HEK293 (cell line): ENCODE data around the gene KLHL29.
"Not testable (repeated sequence)": the region's sequence is repeated elsewhere in the genome, so short reads cannot be mapped to it uniquely, and the experiment has no call there.

ENCODE experiments used
- CTCF ChIA-PET: fragments of 350-600 bp; formaldehyde crosslinking; extraction: SDS; loops from one replicate; lab custom pipeline; 2021; ENCODE audit warnings: antibody characterized with exemption; lab: Yijun Ruan, JAX
- POLR2A ChIA-PET: fragments of 300-600 bp; formaldehyde crosslinking; extraction: SDS; loops from one replicate; lab custom pipeline; 2020; ENCODE audit warnings: antibody characterized with exemption, inconsistent platforms; lab: Yijun Ruan, JAX
- H3K27ac ChIP-seq: fragments of 200-500 bp; sonication (Bioruptor generic); 2 replicates; pipeline ENCODE4 v1.5.1; 2014; ENCODE audit warnings: low read depth, low read length, control low read depth, inconsistent platforms; ENCODE audit errors: extremely low read depth
- H3K36me3 ChIP-seq, 2 experiments: fragments of 200-500 bp in 1 of 2; sonication (Bioruptor generic) in 1 of 2; 1 replicate in 1 of 2; 2 replicates in 1 of 2; pipeline ENCODE4 v1.5.1; 2014 to 2017; ENCODE audit warnings: inconsistent platforms in 2 of 2, low read length in 2 of 2; ENCODE audit not compliant: control insufficient read depth in 2 of 2, insufficient read depth in 1 of 2
- H3K4me1 ChIP-seq: fragments of 200-500 bp; sonication (Bioruptor generic); 2 replicates; pipeline ENCODE4 v1.5.1; 2014; ENCODE audit warnings: mild to moderate bottlenecking, low read length, inconsistent platforms; ENCODE audit not compliant: control insufficient read depth, insufficient read depth
- H3K4me3 ChIP-seq: 2 replicates; pipeline ENCODE4 v1.5.1; 2011; ENCODE audit warnings: low read depth, mild to moderate bottlenecking, control low read depth, low read length, moderate library complexity
- H3K9me3 ChIP-seq: fragments of 200-500 bp; sonication (Bioruptor generic); 2 replicates; pipeline ENCODE4 v1.5.1; 2014; ENCODE audit warnings: low read depth, low read length, inconsistent platforms; ENCODE audit not compliant: control insufficient read depth, insufficient read depth
- EGR2 ChIP-seq: fragments of 450-650 bp; formaldehyde crosslinking; IDR thresholded peaks from 2 replicates; pipeline ENCODE4 v1.5.1; 2016; ENCODE audit warnings: low read depth, missing biosample characterization, missing genetic modification characterization
- FEZF1 ChIP-seq: fragments of 450-650 bp; formaldehyde crosslinking; IDR thresholded peaks from 2 replicates; pipeline ENCODE4 v1.5.1; 2016; ENCODE audit warnings: missing biosample characterization, missing genetic modification characterization
- GFI1B ChIP-seq: fragments of 450-650 bp; formaldehyde crosslinking; IDR thresholded peaks from 2 replicates; pipeline ENCODE4 v1.5.1; 2016; ENCODE audit warnings: missing biosample characterization, missing genetic modification characterization
- HOXD13 ChIP-seq: sonication (generic); formaldehyde crosslinking; IDR thresholded peaks from 2 replicates; pipeline ENCODE4 v1.8.0; 2022; ENCODE audit warnings: missing genetic modification reagents, borderline replicate concordance
- SETDB1 ChIP-seq: IDR thresholded peaks from one replicate; pipeline ENCODE4 v1.6.1; 2017; ENCODE audit warnings: mild to moderate bottlenecking, low read length, moderate library complexity, mixed read lengths; ENCODE audit not compliant: insufficient read length
- ZNF169 ChIP-seq: fragments of 450-650 bp; formaldehyde crosslinking; IDR thresholded peaks from 2 replicates; pipeline ENCODE4 v1.5.1; 2016; ENCODE audit warnings: missing biosample characterization, missing genetic modification characterization
- ZNF341 ChIP-seq: fragments of 450-650 bp; formaldehyde crosslinking; IDR thresholded peaks from 2 replicates; pipeline ENCODE4; 2016; ENCODE audit warnings: low read depth, missing biosample characterization, missing genetic modification characterization
- ZNF366 ChIP-seq: fragments of 450-650 bp; formaldehyde crosslinking; conservative IDR thresholded peaks from 2 replicates; pipeline ENCODE4 v1.5.1; 2016; ENCODE audit warnings: missing biosample characterization, missing genetic modification characterization
- ZNF473 ChIP-seq: fragments of 450-650 bp; formaldehyde crosslinking; IDR thresholded peaks from 2 replicates; pipeline ENCODE4 v1.5.1; 2017; ENCODE audit warnings: missing biosample characterization, missing genetic modification characterization

The KLHL29 gene

GRCh38 chr2:23722255-23722654 is 337.3 kb downstream of the KLHL29 start:
- Histone ChIP-seq H3K27ac (no peak overlapping the region), H3K9me3 (no peaks in the 10 kb centered on the region), H3K36me3 (no peaks in the 10 kb centered on the region), H3K4me1 (no peaks in the 10 kb centered on the region), H3K4me3 (no peak overlapping the region)
- POLR2A ChIA-PET, result no interaction called here
- CTCF ChIA-PET, result interaction anchor here (0.5 to 0.6 kb wide), 2 partner anchors 341 to 356 kb away, joined by 3 to 4 read pairs; no protein-coding TSS in a partner anchor
- TF ChIP-seq ZNF169 (tag by site-specific recombination), result no peak
- peak; percentile 70 for TF ChIP-seq SETDB1

DNA sequence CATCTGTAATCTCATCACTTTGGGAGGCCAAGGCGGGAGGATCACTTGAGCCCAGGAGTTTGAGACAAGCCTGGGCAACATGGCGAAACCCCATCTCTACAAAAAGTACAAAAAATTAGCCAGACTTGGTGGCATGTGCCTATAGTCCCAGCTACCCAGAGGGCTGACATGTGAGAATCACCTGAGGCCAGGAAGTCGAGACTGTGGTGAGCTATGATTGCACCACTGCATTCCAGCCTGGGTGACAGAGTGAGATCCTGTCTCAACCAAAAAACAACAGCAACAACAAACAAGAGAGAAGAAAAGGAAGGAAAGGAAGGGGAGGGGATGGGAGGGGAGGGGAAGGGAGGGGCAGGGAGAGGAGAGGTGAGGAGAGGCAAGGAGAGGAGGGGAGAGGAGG is 338.1 kb downstream of the KLHL29 start:
- CTCF ChIA-PET, POLR2A ChIA-PET, H3K4me3 ChIP-seq, H3K36me3 ChIP-seq, H3K9me3 ChIP-seq, H3K4me1 ChIP-seq, H3K27ac ChIP-seq: not testable (repeated sequence)

- Histone ChIP-seq H3K36me3 (no peaks in the 10 kb centered on the region), H3K4me3 (no peak overlapping the region), H3K4me1 (no peaks in the 10 kb centered on the region), H3K9me3 (no peaks in the 10 kb centered on the region), H3K27ac (no peak overlapping the region)
- no peak for TF ChIP-seq ZNF473 (tag by site-specific recombination)
- TF ChIP-seq EGR2 (tag by site-specific recombination), result peak; percentile 26; the same call in 1 of the 2 replicates
- POLR2A ChIA-PET, result no interaction called here
- CTCF ChIA-PET, result no interaction called here
Observed at GRCh38 chr2:23734416-23734815, 349.4 kb downstream of the KLHL29 start.

DNA sequence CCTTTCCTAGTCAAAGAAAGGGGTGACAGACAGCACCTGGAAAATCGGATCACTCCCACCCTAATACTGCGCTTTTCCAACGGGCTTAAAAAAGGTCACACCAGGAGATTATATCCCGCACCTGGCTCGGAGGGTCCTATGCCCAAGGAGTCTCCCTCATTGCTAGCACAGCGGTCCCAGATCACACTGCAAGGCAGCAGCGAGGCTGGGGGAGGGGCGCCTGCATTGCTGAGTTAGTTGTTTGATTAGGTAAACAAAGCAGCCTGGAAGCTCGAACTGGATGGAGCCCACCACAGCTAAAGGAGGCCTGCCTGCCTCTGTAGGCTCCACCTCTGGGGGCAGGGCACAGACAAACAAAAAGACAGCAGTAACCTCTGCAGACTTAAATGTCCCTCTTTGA is 351.8 kb downstream of the KLHL29 start:
- H3K36me3 ChIP-seq, H3K9me3 ChIP-seq, H3K4me3 ChIP-seq, H3K4me1 ChIP-seq, CTCF ChIA-PET, POLR2A ChIA-PET, H3K27ac ChIP-seq: not testable (repeated sequence)

GRCh38 chr2:23745068-23745725 is 360.2 kb downstream of the KLHL29 start:
- no peaks in the 10 kb centered on the region for H3K4me1 ChIP-seq
- no peaks in the 10 kb centered on the region for H3K9me3 ChIP-seq
- no peak for TF ChIP-seq HOXD13
- peak; percentile 85 for TF ChIP-seq ZNF366 (tag by site-specific recombination)
- TF ChIP-seq ZNF341 (tag by site-specific recombination), result no peak
- H3K36me3 ChIP-seq, result no peaks in the 10 kb centered on the region
- CTCF ChIA-PET, result no interaction called here
- no peak overlapping the region for H3K4me3 ChIP-seq
- POLR2A ChIA-PET, result no interaction called here
- H3K27ac ChIP-seq, result no peak overlapping the region

- Histone ChIP-seq H3K9me3 (no peaks in the 10 kb centered on the region), H3K36me3 (no peaks in the 10 kb centered on the region), H3K27ac (no peak overlapping the region), H3K4me1 (no peaks in the 10 kb centered on the region), H3K4me3 (no peak overlapping the region)
- TF ChIP-seq FEZF1 (tag by site-specific recombination) (no peak), GFI1B (0 out of 2 replicates have a peak, but pooled peaks have one; percentile 33)
- CTCF ChIA-PET, result interaction anchor here (0.6 kb wide), 1 partner anchor 57 kb away, joined by 3 read pairs; no protein-coding TSS in a partner anchor
- POLR2A ChIA-PET, result no interaction called here
Observed at GRCh38 chr2:23745726-23746105, 360.7 kb downstream of the KLHL29 start.
